GM21786 (cell line): Measurements from ENCODE around the gene NBAS.

Experiments used
- ATAC-seq: cut with Tn5 transposase; IDR thresholded peaks from one replicate; pipeline ENCODE4 v1.9.1; 2021; ENCODE audit not compliant: unreplicated experiment

NBAS gene

DNA sequence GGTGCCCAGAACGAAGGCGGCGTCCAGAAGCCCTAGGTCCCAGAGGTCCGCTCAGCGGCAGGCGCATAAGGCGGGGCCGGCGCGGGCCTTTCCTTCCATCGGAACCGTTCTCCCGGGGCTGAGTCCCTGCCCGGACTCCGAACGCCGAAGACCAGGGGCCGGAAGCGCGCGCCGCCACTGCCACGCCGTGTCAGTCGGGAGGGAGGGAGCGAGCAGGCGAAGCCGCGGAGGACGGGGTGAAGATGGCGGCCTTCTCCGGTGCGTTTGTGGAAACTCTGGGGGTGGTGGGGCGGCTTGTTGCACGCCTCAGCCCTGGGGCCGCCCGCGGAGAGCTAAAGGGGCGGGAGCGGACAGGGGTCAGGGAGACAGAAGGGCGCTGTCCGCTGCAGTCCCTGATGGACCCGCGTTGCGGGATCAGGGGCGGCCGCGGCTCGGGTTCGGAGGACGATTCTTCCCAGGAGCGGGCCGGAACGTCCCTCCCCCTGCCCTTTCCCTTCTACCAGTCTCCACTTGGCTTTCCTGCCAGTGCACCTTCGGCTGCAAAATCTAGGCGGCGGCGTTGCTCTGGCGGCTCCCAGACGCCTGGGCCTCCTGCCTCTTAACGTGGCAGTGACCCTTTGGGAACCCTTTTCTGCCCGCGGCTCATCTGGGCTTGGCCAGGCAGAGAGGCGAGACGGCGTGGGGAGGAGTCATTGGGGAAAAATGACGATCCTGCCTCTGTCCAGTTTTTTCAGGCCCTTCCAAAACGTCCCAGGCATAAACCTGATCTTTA lies 30.7 kb upstream of the NBAS start, which contains the start of gene DDX1:
Gene DDX1, plus strand, starts transcription at position 177 of the 772 bp plus-strand sequence. Its CDS starts 66 bp downstream, at position 243.
- ATAC-seq: peak; percentile 93

DNA sequence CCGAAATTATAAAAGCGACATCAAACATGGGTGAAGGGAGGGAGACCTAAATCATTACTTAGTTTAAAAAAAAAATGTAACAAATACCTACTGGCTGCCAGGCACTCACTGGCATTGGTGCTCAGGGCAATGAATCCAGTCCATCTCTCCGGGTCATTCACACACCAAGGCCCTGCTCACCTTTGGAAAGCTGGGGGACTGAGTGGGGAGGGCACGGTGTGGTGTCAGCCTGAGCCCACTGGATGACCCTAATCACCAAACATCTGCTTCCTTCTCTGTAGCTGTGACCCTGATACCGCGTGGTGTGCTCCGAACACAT lies 30.2 kb upstream of the NBAS start:
- no peak for ATAC-seq

DNA sequence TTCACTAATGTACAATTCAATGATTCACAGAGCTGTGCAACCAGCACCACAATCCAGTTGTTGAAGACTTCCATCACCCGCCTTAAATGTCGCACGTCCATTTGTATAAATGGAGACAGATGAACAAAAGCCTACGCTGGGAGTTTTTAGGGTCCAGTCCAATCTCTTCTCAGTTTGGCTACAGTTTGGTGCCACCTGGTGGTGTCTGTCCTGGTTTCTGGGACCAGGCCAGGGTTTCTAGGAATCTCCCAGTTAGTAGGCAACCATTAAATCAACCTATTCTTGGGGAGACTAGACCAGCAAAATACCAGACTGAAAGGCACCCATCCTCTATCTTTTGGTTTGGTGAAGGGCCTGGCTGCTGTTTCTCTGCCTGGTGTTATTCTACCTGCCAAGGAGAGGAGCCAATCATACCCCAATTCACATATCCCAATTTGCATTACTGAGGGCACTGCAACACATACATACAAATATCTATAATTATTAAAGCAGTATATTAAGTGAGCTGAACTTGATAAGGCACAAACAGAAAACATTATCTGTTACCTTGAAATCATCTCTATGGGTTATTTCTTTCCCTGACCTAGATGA lies 27.3 kb upstream of the NBAS start:
- no peak for ATAC-seq

DNA sequence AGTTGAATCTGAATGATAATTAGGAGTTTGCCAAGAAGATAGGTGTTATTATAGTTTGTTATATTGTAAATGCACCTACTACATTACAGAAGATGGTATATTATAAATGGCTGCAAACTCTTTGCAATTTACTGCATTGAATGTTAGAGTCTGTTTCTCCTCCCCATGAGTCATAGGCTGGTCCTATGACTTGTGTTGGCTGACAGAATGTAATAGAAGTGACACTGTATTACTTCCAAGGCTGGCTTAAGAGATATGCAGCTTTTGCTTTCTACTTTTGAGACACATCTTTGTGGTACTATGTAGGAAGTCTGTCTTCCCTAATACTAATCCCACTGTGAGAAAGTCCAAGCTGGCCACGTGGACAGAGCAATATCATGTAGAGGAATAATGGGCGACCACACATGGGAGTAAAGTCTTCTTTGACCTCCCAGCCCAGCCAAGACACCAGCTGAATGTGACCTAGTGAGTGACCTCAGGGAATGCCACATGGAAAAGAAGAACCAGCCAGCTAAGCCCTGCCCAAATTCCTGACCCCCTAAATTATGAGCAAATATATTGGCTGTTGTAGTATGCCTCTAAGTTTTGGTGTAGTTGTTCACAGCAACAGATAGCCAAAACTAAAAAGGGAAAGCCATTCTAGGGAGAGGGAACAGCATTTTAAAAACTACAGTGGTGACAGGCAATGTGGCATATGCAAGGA lies 23.8 kb upstream of the NBAS start:
- no peak for ATAC-seq

DNA sequence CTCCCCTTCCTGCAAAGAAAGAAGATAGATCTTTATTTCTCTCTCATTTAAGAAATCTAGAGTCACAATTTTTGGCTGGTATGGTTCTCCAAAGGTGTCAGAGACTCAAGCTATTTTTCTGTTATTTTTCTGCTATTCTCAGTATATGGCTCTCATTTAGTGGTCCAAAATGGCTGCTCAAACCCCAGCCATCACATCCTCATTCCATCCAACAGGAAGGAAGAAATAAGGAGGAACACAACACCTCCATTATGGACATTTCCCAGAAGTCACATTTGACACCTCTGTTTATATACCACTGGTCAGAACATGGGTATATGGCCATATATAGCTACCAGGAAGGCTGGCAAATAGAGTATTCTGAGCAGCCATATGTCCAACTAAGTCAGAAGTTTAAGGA lies 23.2 kb upstream of the NBAS start:
- no peak for ATAC-seq

DNA sequence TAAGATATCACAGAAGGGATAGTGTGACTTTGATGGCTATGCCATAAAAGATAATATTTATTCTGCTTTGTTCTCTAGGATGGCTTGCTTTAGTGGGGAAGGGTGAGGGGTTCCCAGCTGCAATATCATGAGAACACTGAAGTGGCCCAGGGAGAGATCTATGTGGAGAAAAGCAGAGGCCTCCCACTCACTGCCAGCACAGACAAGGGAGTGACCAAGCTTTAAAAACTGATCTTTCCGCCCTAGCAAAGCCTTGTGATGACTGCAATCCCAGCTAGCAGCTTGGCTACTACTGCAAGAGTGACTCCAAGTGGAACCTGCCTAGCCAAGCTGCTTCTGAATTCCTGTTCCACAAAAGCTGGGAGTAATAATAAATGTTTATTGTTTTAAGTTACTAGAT lies 22.7 kb upstream of the NBAS start:
- no peak for ATAC-seq

DNA sequence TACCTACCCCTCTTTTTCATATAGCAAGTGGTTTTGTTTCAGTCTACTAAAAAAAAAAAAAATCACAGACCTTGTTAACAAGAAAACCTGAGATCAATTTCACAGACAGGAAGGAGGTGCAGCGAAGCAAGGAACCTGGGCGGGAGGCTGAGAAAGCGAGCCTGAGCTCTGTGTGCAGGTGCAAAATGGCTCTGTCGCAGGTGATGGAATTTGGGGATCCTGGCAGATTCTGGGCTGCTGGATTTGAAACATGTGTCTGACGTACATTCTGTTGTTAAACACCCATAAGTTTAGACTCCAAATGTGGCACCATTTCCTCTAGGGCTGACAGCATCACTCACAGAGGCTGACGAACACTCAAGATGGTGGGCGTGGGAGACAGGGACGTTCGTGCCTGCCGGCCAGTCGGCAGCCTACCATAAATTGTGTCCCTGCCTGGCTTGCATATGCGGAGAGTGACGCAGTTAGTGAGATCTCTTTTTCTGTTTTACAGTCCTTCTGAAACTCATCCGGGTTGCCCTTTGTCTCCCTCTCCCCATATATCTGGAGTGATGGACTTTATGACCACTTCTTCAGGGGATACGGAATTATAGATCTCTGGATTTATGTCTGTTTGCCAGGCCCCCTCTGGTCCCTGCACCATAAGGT lies 21.7 kb upstream of the NBAS start:
- peak; percentile 62 for ATAC-seq

DNA sequence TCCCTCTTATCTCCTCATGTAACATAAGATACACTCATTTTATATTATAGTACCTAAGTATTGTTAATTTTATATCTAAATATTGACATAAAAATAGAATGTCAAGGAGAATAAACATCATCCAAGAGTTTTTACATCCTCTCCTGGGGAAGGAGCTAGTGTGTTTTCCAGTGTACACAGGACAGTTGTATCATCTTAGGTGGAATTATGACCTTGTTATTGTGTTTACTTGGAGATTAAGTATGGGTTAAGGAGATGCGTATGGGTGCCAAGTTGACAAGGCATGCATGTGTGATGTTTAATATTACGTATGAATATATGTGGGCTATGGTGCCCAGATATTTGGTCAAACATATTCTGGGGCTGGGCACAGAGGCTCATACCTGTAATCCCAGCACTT lies 19.3 kb upstream of the NBAS start:
- no peak for ATAC-seq

DNA sequence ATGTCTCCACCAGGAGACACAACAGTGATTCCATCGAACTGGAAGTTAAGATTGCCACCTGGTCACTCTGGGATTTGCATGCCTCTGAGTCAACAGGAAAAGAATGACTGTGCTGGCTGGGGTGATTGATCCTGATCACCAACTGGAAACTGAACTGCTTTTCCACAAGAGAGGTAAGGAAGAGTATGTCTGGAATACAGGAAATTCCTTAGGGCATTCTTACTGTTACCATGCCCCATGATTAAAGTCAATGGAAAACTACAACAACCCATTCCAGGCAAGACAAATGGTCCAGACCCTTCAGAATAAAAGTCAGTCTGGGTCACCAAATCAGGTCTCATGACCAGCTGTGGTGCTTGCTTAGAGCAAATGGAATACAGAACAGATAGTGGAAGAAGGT lies 18.5 kb upstream of the NBAS start:
- no peak for ATAC-seq

DNA sequence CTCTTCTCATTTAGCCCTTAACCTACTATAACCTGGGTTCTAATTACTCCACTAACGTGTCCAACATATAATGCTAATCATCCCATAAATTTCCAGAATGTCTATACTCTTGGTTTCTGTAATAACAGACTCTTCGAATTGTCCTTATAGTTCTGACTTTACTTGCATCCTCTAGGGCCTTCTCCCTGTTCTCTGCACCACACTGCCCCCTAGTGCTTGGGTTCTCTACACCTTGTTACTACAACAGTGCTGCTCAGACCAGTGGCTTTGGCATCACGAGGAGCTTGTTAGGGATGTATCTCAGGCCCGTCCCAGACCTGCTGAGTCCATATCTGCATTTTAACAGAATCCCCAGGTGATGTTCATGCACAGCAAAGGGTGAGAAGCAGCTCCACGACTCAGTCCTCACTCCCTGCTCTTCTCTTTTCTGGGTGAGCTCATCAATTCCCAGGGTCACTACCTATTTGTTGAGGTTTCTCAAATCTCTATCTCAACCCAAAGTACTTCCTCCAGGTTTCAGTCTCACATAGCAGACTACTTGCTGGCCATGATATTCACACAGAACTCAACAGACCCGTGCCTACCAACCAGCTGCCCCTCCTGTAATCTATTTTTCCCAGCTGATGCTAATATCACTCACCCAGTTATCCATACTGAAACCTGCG lies 16.1 kb upstream of the NBAS start:
- ATAC-seq: peak; percentile 94

DNA sequence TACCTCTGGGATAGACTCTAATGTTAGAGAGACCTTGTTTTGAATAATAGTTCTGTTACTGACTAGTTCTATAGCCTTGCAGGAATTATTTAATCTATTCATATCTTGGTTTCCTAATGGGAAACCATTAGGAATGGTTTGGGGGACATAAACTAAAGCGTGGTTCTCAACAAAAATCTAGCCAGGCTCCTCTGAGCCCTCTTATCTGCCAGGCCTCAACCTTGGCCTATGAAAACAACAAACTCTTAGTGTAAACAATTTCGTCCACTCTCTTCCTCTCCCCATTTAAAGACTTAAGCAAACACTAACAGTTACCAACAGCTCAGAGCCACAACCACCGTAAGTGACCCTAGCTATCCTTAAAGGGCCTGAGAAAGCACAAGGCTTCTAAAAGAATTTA lies 10.6 kb upstream of the NBAS start:
- no peak for ATAC-seq

DNA sequence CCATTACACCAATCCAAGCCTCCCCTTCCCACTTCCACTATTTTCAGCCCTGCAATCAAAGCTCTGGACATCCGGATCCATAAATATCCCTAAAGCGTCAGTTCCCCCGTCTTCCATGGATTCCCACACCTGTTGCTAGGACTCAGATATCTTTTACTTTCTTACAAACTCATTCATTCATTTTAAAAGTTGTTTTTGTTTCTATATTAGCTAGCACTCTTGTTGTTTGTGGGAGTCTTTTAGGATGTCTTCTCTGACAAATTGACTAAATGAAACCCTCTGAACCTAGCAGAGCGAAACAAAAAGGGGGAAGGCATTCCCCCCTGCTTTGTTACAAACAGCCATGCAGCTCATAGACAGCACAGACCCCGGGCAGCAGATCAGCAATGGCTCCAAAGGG lies 9.0 kb upstream of the NBAS start:
- ATAC-seq: no peak

DNA sequence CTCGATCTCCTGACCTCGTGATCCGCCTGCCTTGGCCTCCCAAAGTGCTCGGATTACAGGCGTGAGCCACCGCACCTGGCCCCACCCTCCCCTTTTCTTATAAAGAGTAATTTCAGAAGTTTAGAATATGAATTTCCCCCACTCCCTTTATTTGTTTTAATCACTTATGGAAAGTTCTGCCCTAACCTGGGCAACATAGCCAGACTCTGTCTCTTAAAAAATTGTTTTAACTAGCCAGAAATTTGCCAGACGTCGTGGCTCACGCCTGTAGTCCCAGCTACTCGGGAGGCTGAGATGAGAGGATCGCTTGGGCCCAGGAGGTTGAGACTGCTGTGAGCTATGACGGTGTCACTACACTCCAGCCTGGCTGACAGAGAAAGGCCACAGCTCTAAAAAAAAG lies 7.7 kb upstream of the NBAS start:
- ATAC-seq: no peak

DNA sequence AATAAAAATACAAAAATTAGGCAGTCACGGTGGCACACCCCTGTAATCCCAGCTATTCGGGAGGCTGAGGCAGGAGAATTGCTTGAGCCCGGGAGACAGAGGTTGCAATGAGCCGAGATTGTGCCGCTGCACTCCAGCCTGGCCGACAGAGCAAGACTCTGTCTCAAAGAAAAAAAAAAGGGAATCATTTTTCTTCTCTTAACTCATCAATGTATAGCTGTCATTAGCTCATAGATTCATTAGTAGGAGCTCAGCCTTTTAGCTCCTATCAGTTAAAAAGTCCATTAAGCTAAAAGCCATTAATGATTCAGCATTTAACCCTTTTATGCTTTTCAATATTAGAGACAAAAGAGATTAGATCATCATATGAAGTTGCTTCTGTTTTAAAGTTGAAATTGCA lies 5.8 kb upstream of the NBAS start:
- no peak for ATAC-seq

DNA sequence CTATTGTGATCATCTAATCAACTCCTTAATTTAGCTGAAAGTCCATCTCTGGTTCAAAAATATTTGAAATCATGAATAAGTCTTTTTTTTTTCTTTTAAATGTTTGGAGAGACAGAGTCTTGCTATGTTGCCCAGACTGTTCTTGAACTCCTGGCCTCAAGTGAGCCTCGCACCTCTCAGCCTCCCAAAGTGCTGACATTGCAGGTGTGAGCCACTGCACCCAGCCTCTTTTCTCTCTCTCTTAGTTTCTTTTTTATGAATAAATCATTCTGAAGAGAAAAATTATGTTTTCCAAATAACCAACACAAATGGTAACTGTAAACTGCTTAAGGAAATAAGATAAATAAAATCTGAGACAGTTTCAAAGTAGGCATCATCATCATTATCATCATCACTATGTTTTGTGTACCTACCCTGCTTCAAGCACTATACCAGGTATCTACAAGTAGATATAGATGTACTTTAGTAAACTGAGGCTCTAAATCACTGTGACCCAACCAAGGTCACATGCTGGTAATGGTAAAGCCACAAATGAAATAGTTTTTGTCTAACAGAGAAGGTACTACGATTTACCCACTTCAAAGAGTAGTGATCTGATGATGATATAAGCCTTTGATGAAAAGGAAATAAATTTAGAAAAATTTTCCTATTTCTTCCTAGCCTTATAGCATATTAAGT lies 5.0 kb upstream of the NBAS start:
- ATAC-seq: no peak

DNA sequence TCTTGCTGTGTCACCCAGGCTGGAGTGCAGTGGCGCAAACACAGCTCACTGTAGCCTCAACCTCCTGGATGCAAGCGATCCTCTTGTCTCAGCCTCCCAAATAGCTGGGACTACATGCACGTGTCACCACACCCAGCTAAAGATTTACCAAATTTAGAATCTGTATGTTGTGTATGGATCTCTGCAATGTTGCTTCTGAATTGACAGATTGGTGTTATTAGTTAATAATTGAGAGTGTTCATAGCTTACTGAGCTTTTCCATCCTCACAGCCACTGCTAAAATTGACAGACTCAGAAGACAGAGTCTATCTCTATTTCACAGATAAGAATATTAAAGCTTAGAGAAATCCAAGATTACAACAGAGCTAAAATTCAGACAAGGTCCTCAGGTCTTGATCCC lies 4.3 kb upstream of the NBAS start:
- no peak for ATAC-seq

DNA sequence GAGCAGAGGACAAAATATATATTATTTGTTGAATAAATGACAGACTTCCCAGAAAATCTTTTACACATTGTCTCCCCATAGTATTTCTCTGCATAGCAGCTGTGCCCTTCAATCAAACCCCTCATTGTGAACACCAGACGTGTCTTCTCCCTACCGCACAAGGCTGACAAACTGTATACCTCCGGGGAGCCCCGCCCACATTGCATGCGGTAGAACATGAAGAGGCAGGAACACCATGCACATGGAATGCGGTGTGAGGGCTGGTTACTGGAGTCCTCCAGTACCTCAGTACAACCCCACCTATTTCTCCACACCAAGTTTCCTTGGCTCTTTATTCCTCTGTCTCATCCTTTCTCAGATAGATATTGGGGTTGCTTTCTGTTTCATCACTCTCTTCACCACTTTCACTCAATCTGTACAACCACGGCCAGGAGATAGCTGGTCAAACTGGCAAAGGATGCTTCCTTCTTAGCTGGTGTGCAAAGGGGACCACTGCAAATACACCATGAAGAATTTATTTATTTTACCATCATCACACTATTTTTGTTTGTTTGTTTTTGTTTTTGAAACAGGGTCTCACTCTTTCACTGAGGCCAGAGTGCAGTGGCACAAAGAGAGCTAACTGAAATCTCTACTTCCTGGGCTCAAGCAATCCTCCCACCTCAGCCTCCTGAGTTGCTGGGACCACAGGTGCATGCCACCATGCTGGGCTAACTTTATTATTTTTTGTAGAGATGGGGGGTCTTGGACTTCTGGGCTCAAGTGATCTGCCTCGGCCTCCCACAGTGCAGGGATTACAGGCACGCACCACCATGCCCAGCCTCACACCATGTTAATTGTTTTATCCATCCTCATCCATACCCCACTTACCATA lies 2.3 kb upstream of the NBAS start:
- ATAC-seq: no peak

DNA sequence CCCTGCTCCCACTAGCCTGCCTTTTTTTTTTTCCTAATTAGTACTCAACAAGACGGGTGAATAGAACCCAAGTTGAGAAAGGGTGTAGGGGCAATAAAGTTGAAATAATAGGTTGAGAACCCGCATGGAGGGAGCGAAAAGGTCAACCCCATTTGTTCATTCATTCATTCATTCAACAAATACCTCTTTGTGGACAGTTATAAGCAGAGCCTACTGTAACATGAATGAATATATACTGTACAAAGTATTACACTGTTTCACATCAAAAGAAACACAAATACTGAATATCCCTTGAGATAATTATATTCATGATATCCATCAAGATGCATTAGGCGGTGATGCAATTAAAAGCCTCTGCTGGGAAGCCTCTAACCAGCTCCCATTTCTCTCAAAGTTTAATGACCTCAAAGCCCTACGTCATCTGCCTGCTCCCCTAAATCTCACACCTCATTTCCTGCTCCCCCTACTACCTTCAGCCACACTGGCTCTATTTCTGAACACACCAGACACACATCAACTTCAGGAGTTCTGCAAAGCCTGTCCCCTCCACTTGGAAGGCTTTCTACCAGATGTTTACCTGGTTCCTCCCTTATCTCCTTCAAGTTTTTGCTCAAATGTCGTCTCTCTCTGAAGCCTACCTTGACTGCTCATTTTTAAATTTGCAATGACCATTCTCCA lies 1.4 kb upstream of the NBAS start:
- ATAC-seq: no peak
